IPS-NIHi7 (cell line): ENCODE results near the gene BCAP31.

Source experiments
- DNase-seq: peaks from one replicate; pipeline ENCODE4 v3.0.0; 2012; ENCODE audit warnings: mixed read lengths; ENCODE audit errors: extremely low spot score

Gene BCAP31

DNA sequence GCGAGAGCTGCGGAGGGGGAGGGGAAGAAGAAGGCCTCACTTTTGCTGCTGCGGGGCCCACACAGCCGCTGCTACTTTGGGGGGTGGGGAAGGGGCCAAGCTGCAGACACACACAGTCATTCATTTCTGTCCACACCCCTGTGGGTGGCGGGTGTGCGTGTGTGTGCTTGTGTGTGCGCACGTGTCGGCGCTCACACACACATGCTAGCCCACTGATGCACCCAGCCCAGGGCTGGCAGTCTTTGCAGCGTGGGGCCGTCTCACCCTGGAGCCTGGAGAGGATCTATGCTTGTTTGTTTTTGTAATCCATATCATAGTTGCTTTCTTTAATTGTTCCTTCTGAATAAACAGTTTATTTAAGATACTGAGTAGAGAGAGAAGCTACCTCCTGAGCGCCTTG lies 73.2 kb downstream of the BCAP31 start:
- no peak for DNase-seq
